Ureter (tissue), 1 donor: Measurements from ENCODE around the gene JAGN1. TPM values are rescaled to one million over a fixed set of nuclear protein-coding genes. Genes with fewer than 3 reads are reported as not detected.
A peak's percentile ranks its signal among the peaks of the same experiment; 100 is the strongest.
"Not testable (repeated sequence)": the region's sequence is repeated elsewhere in the genome, so short reads cannot be mapped to it uniquely, and the experiment has no call there.

Experiments used
- DNase-seq: peaks from one replicate; pipeline ENCODE4 v3.0.0-alpha.2; 2020; ENCODE audit warnings: low spot score
- total RNA-seq: library from RNA; stranded (reverse); gene quantifications from one replicate; pipeline ENCODE4 v1.2.4, GENCODE V29; 2023
- donor health status: DM: yes; HTN: yes; CAD: no.

Gene JAGN1
- total RNA-seq, 1 donor from 2014 or later: 26.6 TPM

- DNase-seq: peak; percentile 72
Observed at GRCh38 chr3:9866639-9867038, 23.8 kb upstream of the JAGN1 start.

- no peak for DNase-seq
Observed at GRCh38 chr3:9867106-9867505, 23.3 kb upstream of the JAGN1 start.

- DNase-seq: no peak
Observed at GRCh38 chr3:9869955-9870354, 20.5 kb upstream of the JAGN1 start.

DNA sequence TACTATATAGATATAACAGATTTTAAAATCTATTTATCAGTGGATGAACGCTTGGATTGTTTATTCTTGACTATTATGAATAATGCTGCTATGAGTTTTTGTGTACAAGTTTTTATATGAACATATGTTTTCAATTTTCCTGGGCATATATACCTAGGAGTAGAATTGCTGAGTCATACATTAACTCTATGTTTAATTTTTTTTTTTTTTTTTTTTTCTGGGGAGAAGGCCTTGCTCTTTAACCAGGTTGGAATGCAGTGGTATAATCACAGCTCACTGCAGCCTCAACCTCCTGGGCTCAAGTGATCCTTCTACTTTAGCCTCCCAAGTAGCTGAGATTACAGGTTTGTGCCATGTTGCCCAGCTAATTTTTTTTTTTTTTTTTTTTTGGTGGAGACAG lies 19.4 kb upstream of the JAGN1 start:
- no peak for DNase-seq

GRCh38 chr3:9872067-9872466 lies 18.3 kb upstream of the JAGN1 start:
- not testable (repeated sequence) for DNase-seq

GRCh38 chr3:9875448-9875847 lies 15.0 kb upstream of the JAGN1 start:
- DNase-seq: no peak

- not testable (repeated sequence) for DNase-seq
Observed at GRCh38 chr3:9876255-9876654, 14.2 kb upstream of the JAGN1 start.

DNA sequence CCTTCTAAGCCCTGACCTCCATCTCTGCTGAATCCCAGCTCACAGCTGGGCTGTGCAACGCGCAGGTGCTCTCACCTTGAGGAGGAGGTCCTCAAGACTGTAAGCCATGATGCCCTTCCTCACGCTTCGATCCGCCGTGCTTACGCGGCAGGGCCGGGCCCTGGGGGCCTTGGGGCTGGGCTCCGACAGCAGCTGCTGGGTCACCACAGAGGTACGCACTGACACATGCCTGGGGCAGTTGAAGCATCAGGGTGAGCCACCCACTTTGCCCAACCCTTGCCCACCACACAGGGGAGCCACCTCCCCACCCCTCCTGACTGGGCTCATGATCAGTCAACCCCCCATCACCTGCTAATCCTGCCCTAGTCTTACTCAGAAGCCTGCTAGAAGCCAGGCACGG lies 13.4 kb upstream of the JAGN1 start:
- DNase-seq: no peak

GRCh38 chr3:9878700-9879099 lies 11.7 kb upstream of the JAGN1 start:
- DNase-seq: no peak

DNA sequence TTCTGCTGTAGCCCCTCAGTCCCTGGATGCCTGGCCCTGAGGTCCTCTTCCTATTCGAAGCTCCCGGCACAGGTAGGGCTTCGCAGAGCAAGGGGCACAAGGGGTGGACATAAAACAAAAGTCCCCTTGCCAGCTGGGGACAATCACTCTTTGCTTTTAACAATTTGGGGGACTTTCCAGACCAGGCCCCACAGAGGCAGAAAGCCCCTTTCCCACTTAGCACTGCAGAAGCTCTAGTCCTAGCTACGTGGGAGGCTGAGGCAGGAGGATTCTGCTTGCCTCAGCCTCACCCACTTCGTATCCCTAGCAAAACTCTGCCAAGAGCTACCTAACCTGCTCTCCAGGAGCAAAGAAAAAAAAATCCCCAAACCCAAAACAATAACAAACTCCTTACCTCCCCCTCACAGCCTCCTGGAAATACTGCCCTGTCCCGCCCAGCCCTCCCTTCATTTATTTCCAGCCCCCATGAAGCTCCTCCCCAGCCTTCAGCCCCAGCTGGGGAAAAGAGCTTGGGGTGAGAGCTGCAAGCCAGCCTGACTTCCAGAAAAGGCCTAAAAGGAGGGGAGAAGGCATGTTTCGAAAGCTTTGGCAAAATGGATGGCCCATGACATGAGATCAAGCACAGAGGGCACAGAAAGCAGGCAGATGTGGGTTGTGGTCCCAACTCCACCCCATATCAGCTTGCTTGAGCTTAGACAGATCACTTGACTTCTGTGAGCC lies 10.4 kb upstream of the JAGN1 start, which contains the start of gene CIDEC:
CIDEC (minus strand) TSS at position 424 of the 720 bp plus-strand sequence. CDS start 1,767 bp downstream, outside the sequence.
- no peak for DNase-seq

DNA sequence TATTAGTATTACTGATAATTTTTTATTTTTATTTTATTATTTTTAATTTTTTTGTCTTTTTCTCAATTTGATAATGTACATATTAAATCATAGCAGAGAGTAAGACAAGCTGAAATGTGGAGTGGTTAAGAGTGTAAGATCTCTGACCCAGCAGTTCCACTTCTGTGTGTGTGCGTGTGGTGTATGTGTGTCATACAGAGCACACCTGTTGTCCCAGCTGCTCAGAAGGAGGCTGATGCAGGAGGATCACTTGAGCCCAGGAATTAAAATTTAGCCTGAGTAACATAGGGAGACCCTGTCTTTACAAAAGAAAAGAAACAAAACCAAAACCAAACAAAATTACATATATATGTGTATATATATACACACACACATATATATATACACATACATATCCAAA lies 9.0 kb upstream of the JAGN1 start:
- no peak for DNase-seq

GRCh38 chr3:9883706-9884554 lies 6.5 kb upstream of the JAGN1 start:
- no peak for DNase-seq

DNA sequence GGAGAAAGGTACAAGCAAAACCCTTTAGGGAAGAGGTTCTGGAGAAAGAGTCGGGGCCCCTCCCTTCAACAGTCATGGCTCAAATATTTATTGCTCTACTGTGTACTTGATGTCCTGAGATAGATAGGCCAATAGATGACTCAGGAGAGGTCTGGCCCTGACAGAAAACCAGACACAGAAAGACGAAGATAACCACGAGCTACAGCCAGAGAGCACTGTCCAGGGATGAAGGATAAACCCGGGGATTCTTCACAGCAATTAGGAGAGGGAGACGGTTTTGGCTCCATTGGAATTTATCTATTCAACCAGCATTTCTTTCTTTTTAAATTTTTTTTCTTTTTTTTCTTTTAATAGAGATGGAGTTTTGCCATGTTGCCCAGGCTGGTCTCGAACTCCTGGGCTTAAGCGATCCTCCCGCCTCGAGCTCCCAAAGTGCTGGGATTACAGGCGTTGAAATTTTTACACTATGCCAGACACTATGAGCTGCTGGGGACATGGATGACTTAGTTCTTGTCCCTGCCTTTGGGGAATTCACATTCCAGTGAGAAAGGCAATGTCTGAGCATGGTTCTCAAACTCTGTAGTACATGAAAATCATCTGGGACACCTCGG lies 5.8 kb upstream of the JAGN1 start:
- DNase-seq: peak; percentile 54

DNA sequence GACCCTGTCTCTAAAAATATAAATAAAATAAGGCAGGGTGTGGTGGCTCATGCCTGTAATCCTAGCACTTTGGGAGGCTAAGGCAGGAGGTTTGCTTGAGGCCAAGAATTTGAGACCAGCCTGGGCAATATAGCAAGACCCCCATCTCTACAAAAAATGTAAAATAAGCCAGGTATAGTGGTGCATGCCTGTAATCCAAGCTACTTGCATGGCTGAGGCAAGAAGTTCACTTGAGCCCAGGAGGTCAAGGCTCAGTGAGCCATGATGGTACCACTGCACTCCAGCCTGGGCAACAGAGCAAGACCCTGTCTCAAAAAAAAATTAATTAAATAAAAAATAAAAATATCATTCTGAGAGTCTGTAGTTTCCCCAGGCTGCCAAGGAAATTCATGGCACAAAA lies 4.1 kb upstream of the JAGN1 start:
- DNase-seq: no peak

DNA sequence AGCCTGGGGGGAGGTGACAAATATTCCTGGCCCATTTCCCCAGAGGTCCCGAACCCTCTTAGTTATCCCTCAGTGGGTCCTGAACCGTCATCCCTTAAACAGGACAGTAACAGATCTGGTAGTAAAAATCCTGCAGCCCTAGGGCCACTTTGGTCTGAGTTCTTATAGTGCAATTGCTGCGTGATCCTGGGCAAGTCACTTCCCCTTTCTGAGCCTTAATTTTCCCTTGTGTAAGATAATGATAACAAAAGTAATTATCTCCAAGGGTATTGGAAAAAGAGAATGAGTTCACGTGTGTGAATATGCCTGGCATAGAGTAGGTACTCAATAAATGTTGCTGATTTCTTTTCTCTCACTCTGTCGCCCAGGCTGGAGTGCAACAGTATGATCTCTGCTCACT lies 2.9 kb upstream of the JAGN1 start:
- DNase-seq: no peak

DNA sequence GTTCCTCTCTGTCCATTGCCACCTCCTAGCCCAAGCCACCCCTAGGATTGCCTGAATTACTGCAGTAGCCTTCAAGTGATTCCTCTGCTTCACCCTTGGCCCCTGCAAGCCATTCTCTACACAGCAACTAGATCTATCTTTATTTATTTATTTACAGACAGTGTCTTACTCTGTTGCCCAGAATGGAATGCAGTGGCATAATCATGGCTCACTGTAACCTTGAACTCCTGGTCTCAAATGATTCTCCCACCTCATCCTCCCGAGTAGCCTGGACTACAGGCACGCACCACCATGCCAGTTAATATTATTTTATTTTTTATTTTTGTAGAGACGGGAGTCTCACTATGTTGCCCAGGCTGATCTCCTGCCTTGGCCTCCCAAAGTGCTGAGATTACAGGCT lies 1.9 kb upstream of the JAGN1 start:
- no peak for DNase-seq

- DNase-seq: no peak
Observed at GRCh38 chr3:9889405-9889804, 1.0 kb upstream of the JAGN1 start.

DNA sequence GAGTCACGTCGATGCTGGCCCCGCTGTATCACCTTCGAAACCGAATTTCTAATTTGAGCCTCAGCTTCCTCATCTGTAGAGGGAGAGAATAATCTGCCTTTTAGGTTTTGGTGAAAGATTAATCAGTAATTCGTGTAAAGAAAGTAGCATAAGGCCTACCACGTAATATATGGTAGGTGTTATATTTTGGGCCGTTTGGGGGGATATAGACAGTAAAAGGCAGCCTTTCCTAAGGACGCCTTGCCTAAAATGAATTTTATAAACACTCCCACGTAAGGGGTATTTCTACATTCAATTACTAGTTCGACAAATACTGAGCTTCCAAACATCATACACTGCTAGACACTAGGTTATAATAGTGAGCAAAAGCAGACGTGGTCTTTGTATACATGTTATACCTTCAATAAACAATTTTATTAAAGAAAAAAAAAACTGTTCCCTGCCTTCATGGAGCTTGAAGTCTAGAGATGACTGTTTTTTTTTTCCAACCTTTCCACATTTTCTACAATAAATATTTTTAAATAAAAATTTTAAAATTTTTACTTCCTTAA lies 737 bp downstream of the JAGN1 start:
- no peak for DNase-seq

DNA sequence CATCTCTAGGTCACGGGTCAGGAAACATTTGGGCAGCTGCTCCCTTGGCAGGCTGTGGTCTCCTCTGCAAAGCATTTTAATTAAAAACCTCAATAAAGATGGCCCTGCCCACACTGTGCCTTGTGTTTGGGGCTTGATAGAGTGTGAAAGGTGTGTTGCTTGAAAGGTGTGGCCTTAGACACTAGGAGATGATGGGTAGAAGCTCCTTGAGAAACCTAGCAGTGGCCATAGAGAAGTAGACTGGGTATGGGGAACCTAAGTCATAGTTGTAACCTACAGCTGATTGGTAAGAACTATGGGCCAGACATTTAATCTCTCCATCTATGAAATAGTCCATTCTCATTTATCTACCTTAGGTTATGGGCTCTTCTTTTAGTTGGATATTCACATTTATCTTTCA lies 3.3 kb downstream of the JAGN1 start:
- DNase-seq: no peak

DNA sequence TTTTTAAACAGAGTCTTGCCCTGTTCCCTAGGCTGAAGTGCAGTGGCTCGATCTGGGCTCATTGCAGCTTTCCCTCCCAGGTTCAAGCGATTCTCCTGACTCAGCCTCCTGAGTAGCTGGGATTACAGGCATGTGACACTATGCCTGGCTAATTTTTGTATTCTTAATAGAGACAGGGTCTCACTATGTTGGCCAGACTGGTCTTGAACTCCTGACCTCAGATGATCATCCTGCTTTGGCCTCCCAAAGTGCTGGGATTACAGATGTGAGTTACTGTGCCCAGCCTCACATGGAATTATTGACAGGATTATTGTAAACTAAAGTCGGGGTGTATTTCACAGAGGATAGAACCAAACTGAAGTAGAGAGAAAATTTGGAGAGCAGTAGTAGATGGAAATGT lies 5.3 kb downstream of the JAGN1 start:
- DNase-seq: not testable (repeated sequence)

DNA sequence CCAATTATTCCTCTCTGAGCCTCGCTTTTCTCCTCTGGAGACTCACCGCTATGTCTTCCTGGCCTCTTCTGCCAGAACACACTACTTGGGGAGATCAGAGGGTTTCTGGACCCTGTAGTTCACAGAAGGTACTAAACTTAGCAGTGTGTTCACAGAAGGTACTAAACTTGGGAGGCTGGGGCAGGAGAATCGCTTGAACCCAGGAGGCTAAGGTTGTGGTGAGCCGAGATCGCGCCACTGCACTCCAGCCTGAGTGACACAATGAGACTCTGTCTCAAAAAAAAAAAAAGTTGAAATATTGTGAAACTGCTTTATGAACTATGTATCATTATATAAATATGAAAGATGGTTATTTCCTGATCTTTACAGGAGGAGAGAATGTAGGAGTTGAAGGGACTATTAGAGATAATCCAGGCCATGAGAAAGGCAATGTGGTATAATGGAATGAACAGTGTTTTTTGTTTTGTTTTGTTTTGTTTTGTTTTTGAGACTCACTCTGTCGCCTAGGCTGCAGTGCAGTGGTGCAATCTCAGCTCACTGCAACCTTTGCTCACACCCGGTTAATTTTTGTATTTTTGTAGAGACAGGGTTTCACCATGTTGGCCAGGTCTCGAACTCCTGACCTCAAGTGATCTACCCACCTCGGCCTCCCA lies 6.5 kb downstream of the JAGN1 start:
- not testable (repeated sequence) for DNase-seq
